DMS153 treated with DMSO at 0.1 percent for 48 hours (cell line): ENCODE results near the gene IQCN.

Experiments used
- DNase-seq: peaks from one replicate; lab custom pipeline; 2025; ENCODE audit not compliant: unreplicated experiment; lab: John Stamatoyannopoulos, UW

IQCN gene

GRCh38 chr19:18232540-18233223 is 41.6 kb downstream of the IQCN start:
- DNase-seq, result peak; percentile 20

GRCh38 chr19:18231775-18232174 is 42.5 kb downstream of the IQCN start:
- DNase-seq, result peak; percentile 37

GRCh38 chr19:18230941-18231734 is 43.1 kb downstream of the IQCN start:
- no peak for DNase-seq

GRCh38 chr19:18229915-18230314 is 44.3 kb downstream of the IQCN start:
- no peak for DNase-seq

GRCh38 chr19:18229474-18229873 is 44.8 kb downstream of the IQCN start:
- DNase-seq, result no peak

GRCh38 chr19:18227781-18228271 is 46.4 kb downstream of the IQCN start:
- no peak for DNase-seq

- no peak for DNase-seq
Measured at GRCh38 chr19:18226956-18227780, 47.1 kb downstream of the IQCN start.

- DNase-seq, result no peak
Measured at GRCh38 chr19:18225702-18226468, 48.4 kb downstream of the IQCN start, which contains the start of gene PDE4C. PDE4C (minus strand) TSS chr19:18226438; CDS start chr19:18226415, 23 bp downstream.

GRCh38 chr19:18225355-18225701 is 48.9 kb downstream of the IQCN start:
- no peak for DNase-seq

- DNase-seq, result peak; percentile 84
Measured at GRCh38 chr19:18224525-18225354, 49.5 kb downstream of the IQCN start.

- DNase-seq, result peak; percentile 21
Measured at GRCh38 chr19:18223860-18224524, 50.3 kb downstream of the IQCN start.

- no peak for DNase-seq
Measured at GRCh38 chr19:18221815-18222725, 52.2 kb downstream of the IQCN start.

GRCh38 chr19:18220632-18221275 is 53.5 kb downstream of the IQCN start:
- DNase-seq, result no peak

- no peak for DNase-seq
Measured at GRCh38 chr19:18219911-18220631, 54.2 kb downstream of the IQCN start.

- no peak for DNase-seq
Measured at GRCh38 chr19:18218600-18218999, 55.7 kb downstream of the IQCN start.

GRCh38 chr19:18218159-18218558 is 56.1 kb downstream of the IQCN start:
- DNase-seq, result no peak

- DNase-seq, result no peak
Measured at GRCh38 chr19:18216789-18217188, 57.5 kb downstream of the IQCN start.
